Measurements from ENCODE around the gene CKMT1A.

- TF ChIP-seq CTCF (IDR thresholded peaks at IDR 0.05): no peak
- TF ChIP-seq ZFX (IDR thresholded peaks at IDR 0.05; ENCODE audit: borderline replicate concordance): no peak
These were observed 29.5 kb downstream of the CKMT1A start for GRCh38 chr15:43723151-43723550.

Data from 22Rv1 (cell line).